IPS-NIHi11 (cell line): ENCODE data around the gene MCRIP2.
A peak's percentile ranks its signal among the peaks of the same experiment; 100 is the strongest.

Experiments
- DNase-seq: peaks from one replicate; pipeline ENCODE4 v3.0.0; 2012; ENCODE audit warnings: mixed read lengths, low spot score

Gene MCRIP2

GRCh38 chr16:632486-633335 lies 8.9 kb upstream of the MCRIP2 start:
- DNase-seq = no peak

DNA sequence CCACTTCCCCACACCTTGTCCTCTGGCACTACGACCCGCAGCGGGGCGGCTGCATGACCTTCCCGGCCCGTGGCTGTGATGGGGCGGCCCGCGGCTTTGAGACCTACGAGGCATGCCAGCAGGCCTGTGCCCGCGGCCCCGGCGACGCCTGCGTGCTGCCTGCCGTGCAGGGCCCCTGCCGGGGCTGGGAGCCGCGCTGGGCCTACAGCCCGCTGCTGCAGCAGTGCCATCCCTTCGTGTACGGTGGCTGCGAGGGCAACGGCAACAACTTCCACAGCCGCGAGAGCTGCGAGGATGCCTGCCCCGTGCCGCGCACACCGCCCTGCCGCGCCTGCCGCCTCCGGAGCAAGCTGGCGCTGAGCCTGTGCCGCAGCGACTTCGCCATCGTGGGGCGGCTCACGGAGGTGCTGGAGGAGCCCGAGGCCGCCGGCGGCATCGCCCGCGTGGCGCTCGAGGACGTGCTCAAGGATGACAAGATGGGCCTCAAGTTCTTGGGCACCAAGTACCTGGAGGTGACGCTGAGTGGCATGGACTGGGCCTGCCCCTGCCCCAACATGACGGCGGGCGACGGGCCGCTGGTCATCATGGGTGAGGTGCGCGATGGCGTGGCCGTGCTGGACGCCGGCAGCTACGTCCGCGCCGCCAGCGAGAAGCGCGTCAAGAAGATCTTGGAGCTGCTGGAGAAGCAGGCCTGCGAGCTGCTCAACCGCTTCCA lies 8.1 kb upstream of the MCRIP2 start:
- DNase-seq = no peak

DNA sequence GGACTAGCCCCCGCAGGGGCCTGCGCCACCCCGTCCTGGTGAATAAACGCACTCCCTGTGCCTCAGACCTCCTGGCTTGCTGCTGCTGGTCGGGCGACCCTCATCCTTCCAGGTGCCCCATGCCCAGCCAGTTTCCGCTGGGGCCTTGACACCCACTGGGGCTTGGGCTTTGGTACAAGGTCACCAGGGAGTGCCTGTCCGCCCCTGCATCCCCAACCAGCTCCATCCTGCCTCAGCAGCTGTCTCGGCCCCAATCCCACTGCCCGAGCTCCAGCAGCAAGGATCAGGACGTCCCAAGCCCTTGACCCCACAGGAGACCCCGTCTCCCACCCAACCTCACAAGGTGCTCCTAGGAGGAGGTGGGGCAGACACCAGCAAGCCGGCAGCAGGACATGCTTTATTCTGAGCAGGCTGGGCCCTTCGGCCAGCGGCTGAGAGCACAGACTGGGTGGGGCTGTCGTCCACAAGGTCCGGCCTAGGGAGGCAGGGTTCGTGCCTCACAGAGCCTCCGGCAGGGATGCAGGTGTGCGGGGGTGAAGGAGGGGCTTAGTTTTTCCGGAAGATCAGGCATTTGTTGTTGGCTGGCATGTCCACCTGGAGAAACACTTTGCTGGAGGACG lies 7.5 kb upstream of the MCRIP2 start:
- no peak for DNase-seq

GRCh38 chr16:634996-635395 lies 6.6 kb upstream of the MCRIP2 start:
- no peak for DNase-seq

GRCh38 chr16:635573-636205 lies 5.9 kb upstream of the MCRIP2 start:
- no peak for DNase-seq

DNA sequence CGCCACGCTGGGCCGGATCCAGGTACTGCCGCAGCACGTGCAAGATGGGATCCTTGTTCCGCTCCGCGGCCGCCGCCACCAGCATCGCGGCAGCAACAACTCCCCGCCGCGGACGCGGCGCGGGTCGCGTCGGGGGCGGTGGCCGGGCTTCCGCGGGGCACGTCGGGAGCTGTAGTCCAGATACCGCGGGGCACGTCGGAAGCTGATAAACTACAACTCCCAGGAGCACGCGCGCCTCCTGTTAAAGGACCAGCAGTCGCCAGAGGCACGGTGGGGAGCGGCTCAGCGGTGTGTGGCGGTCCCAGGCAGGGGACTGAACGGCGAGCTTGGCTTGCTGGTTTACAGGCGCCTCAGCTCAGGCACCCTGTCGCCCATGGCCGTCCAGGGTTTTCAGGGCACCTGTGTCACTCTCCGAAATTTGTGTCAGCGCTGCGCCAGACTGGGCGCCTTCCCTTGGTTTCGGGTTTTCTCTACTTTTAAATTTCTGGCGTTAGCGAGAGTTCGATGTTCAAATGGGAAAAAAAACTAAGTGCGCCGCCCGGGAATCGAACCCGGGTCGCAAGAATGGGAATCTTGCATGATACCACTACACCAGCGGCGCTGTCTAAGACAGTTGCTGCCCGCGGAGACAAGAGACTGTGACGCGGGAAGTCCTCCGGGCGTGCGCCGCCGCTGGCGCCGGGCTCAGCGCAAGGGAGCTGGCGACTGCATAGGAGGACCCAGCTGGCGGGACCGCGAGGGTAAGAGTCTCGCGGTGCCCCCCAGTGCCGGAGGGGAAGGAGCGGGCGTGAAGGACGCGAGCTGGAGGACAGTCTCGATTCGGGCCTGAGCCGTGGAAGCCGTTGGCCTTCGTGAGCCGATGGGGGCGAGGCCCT lies 5.2 kb upstream of the MCRIP2 start, which contains the start of gene METTL26:
Gene METTL26, minus strand, starts transcription at position 100 of the 875 bp plus-strand sequence. Its CDS starts 15 bp downstream, at position 85.
- peak; percentile 94 for DNase-seq

GRCh38 chr16:637081-638018 lies 4.3 kb upstream of the MCRIP2 start:
- DNase-seq = peak; percentile 93

DNA sequence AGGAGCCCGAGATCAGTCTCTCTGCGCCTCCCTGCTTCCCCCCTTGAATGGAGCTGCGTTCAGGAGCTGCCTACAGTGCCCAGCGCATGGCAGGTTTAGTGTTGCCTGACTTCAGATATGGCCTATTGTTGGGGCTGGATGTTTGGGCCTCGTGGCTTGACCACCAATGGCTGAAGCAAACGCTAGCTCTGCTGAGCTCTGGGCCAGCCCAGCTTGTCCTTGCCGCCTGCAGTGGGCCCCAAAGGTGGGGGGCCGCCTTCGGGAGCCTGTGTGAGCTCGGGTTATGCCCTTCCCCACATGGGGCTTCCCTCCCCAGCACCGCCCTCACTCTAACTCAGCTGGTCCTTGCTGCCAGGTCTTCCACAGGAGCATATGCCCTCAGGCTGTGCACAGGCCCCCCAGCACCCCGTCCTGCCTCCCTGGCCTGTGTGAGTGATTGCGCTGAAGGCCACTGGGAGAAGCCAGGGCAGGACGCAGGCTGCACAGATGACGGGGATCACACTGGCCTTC lies 3.5 kb upstream of the MCRIP2 start:
- DNase-seq = no peak

DNA sequence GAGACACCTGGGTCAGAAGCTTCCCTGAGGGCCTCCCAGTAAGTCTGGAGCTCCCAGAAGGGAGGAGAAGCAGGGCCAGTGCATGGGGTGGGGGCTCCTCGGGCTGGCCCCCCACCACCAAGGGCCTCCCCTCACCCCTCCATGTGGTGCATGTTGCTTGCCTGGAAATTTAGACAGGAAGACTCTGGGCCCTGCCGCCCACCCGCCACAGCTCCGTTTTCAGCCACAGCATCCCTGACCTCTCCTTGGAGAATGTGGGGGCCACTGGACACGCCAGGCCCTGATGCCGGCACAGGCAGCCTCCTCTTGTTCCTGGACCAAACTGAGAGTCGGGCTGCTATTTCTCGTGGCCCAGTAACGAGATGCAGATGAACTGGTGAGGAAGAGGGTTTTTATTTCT lies 2.8 kb upstream of the MCRIP2 start:
- no peak for DNase-seq

DNA sequence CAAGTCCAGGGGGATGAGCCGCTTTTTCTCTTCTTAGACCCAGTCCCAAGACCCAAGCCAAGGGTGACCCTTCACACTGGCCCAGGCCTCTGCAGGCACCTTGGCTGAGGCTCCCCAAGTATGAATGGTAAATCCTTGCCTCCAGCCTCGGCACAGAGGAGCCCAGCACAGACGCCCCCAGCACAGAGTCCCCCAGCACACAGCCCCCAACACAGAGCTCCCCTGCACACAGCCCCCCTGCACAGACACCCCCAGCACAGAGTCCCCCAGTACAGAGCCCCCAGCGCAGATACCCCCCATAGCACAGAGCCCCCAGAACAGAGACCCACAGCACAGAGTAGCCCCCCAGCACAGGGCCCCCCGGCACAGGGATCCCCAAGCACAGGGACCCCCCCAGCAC lies 1.0 kb upstream of the MCRIP2 start:
- DNase-seq = no peak

DNA sequence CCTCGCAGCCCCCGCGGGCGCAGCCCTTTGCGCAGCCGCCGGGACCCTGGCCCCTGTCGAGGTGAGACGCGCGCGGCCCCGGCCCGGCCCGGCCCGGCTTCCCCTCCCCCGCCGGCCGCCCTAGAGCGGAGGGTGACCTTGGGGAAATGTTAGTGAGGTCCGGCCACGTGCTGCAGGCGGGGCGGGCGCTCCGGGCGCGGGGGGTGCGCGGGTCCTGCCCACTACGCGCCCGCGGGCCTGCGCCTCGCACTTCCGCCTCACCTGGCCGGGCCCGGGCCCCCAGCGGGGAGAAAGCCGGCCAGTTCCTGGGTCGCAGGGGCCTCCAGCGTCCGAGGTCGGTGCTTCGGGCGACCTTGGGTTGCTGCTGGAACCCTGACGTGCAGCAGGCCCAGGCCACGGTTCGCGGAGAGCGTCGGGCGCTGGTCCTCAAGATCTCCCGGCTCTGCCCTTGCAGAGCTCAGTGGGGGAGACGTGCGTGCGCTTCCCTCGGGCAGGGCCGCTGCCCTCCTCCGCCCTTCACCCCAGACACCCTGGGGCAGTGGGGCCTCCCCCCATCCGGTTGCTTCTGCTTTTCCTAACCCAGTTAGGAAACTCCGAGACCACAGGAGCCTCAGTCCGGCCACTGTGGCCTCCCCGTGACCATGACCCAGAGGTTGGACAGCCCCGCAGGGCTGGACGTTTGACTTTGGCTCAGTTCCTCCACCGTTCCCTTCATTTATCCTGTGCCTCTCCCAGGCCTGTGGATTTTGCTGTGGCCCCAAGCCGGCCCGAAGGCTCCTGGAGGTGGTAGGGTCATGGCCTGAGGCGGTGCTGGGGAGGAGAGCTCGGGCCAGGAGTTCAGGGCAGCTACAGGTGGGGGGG lies 791 bp downstream of the MCRIP2 start:
- DNase-seq = peak; percentile 56

GRCh38 chr16:643050-643368 lies 1.4 kb downstream of the MCRIP2 start:
- DNase-seq = no peak

DNA sequence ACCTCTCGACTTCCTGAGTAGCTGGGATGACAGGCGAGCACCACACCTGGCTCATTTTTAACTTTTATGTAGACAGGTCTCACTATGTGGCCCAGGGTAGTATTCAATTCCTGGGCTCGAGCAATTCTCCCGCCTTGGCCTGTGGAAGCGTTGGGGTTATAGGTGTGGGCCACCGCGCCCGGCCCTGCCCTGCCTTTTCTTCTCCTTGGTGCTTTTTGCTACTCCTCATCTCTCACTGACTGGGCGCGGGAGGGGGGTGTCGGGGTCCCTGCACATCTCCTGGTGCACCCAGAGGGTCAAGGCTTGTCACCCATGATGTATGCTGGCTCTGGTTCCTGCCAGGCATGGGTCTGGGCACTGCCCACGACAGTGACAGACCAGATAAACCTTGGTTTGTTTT lies 2.9 kb downstream of the MCRIP2 start:
- no peak for DNase-seq

DNA sequence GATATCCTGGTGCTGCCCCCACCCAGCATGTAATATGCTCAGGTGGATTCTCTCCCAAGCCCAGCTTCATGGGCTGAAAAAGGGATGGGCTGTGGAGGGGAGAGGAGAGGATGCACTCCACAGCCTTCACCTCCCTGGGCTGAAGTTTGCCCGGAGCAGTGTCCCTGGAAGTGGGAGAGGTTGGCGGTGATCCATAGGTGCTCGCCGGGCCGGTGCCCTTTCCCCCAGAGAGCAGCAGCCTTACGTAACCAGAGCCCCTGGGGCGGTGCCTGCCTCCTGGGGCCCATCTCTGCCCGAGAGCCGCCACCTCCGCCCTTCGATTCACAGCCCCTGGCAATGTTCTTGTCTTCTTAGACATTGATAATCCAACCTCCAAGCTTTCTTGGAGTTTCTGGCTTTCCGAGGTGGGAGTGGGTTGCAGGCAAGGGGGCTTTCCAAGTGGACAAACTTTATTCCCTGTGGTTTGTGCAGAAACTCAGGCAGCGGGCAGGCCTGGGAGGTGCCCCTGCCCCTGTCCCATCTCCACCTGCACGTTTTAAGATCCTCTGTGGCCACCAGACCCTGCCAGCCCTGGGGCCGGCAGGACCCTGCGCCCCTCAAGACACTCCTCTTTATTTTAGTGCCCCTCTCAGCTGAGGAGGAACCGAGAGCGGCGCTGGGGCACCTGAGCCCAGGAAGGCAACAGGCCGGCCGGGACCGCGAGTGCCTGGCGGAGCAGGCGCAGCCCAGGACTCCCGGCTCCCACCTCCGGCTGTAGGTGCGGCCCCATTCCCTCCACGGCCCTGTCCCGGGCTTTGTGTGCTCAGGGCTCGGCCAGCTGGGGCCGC lies 4.4 kb downstream of the MCRIP2 start:
- DNase-seq = no peak

DNA sequence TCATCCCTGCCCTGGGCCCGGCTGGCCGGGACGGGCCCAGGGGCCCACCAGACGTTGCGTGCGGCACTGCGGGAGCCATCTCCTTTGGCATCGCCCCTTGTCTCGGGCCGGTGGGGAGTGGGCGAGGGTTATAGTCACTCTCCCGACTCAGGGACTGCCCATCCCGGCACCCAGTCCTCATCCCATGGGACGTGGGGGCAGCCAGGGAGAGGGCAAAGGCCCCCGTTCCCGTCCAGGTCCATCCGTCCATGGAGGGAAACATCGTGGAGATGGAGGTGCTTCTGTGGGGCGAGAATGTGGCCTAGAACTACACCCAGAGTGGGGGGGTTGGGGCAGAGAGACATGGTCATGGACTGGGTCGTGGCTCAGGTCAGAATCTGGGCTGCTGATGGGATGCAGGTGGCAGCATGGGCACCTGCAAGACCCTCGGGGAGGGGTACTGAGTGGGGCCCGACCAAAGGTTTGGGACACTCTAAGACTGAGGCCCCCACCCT lies 5.1 kb downstream of the MCRIP2 start:
- no peak for DNase-seq

- no peak for DNase-seq
These were observed 5.7 kb downstream of the MCRIP2 start for GRCh38 chr16:647173-647902.

- DNase-seq = peak; percentile 75
These were observed 6.6 kb downstream of the MCRIP2 start for GRCh38 chr16:648071-648780.
